MM.1S (cell line): Measurements from ENCODE around the gene MPP3.

Experiments used
- DNase-seq: peaks from one replicate; pipeline ENCODE4 v3.0.0-alpha.2; 2015
- H2AFZ ChIP-seq: fragments of 300-600 bp; sonication (generic); 2 replicates; pipeline ENCODE4 v1.6.0; 2016; ENCODE audit warnings: antibody characterized with exemption, low read length
- H3F3A ChIP-seq: fragments of 300-600 bp; sonication (generic); 2 replicates; pipeline ENCODE4 v1.6.1; 2016; ENCODE audit warnings: mild to moderate bottlenecking, antibody characterized with exemption, low read length, moderate library complexity, mixed read lengths; ENCODE audit not compliant: insufficient read depth
- H3K27ac ChIP-seq: fragments of 300-600 bp; sonication (generic); 2 replicates; pipeline ENCODE4 v1.5.1; 2016; ENCODE audit warnings: mild to moderate bottlenecking, low read length
- H3K27me3 ChIP-seq: fragments of 300-600 bp; sonication (generic); replicated peaks from 2 replicates; pipeline ENCODE4 v1.6.0; 2016; ENCODE audit warnings: low read length; ENCODE audit not compliant: insufficient read depth
- H3K36me3 ChIP-seq: fragments of 300-600 bp; sonication (generic); replicated peaks from 2 replicates; pipeline ENCODE4 v1.6.1; 2016; ENCODE audit warnings: mild to moderate bottlenecking, low read length, mixed read lengths; ENCODE audit not compliant: insufficient read depth
- H3K4me1 ChIP-seq: fragments of 300-600 bp; sonication (generic); 2 replicates; pipeline ENCODE4 v1.6.1; 2016; ENCODE audit warnings: low read length, mixed read lengths
- H3K4me2 ChIP-seq: fragments of 300-600 bp; sonication (generic); 2 replicates; pipeline ENCODE4 v1.6.0; 2016; ENCODE audit warnings: low read depth, low read length
- H3K4me3 ChIP-seq: fragments of 300-600 bp; sonication (generic); 2 replicates; pipeline ENCODE4 v1.5.1; 2016; ENCODE audit warnings: low read length, mixed read lengths
- H3K79me2 ChIP-seq: fragments of 300-600 bp; sonication (generic); 2 replicates; pipeline ENCODE4 v1.6.1; 2016; ENCODE audit warnings: mixed run types, low read length, mixed read lengths
- H3K9ac ChIP-seq: fragments of 300-600 bp; sonication (generic); 2 replicates; pipeline ENCODE4 v1.6.1; 2016; ENCODE audit warnings: low read length, mixed read lengths
- H3K9me2 ChIP-seq: fragments of 300-600 bp; sonication (generic); replicated peaks from 2 replicates; pipeline ENCODE4 v1.6.1; 2016; ENCODE audit warnings: mild to moderate bottlenecking, low read length, mixed read lengths; ENCODE audit not compliant: insufficient read depth
- H3K9me3 ChIP-seq: fragments of 300-600 bp; sonication (generic); replicated peaks from 2 replicates; pipeline ENCODE4 v1.6.1; 2016; ENCODE audit warnings: mild to moderate bottlenecking, low read length, mixed read lengths; ENCODE audit not compliant: insufficient read depth
- H4K20me1 ChIP-seq: fragments of 300-600 bp; sonication (generic); 2 replicates; pipeline ENCODE4 v1.6.1; 2016; ENCODE audit warnings: mild to moderate bottlenecking, low read length, moderate library complexity, mixed read lengths; ENCODE audit not compliant: insufficient read depth
- CTCF ChIP-seq: fragments of 300-600 bp; sonication (generic); IDR thresholded peaks from 2 replicates; pipeline ENCODE4 v1.5.1; 2016; ENCODE audit warnings: antibody characterized with exemption, low read length, mixed read lengths
- EZH2 ChIP-seq: fragments of 300-600 bp; sonication (generic); optimal IDR thresholded peaks from 2 replicates; pipeline ENCODE3; 2017; ENCODE audit warnings: low read depth, mild to moderate bottlenecking, antibody characterized with exemption, low read length, mixed read lengths
- EZH2phosphoT487 ChIP-seq: fragments of 300-600 bp; sonication (generic); IDR thresholded peaks from 2 replicates; pipeline ENCODE4 v1.6.1; 2018; ENCODE audit warnings: antibody characterized with exemption, low read length

The MPP3 gene

GRCh38 chr17:43874293-43874692, 41.3 kb upstream of the MPP3 start:
- Histone ChIP-seq H3K4me1 (no peaks in the 10 kb centered on the region), H3K4me2 (no peak overlapping the region), H3K36me3 (no peaks in the 10 kb centered on the region), H3K27ac (no peak overlapping the region), H4K20me1 (no peaks in the 10 kb centered on the region), H3K27me3 (peaks cover 6% of the 10 kb centered on the region), H3K9me2 (no peaks in the 10 kb centered on the region), H3F3A (no peaks in the 10 kb centered on the region), H3K79me2 (no peaks in the 10 kb centered on the region), H3K9ac (no peak overlapping the region), H3K4me3 (no peak overlapping the region), H2AFZ (no peak overlapping the region), H3K9me3 (no peaks in the 10 kb centered on the region)
- TF ChIP-seq EZH2phosphoT487 = no peak
- TF ChIP-seq EZH2 = no peak
- TF ChIP-seq CTCF = no peak
- DNase-seq = no peak

GRCh38 chr17:43873815-43874214, 40.9 kb upstream of the MPP3 start:
- peaks cover 6% of the 10 kb centered on the region for H3K27me3 ChIP-seq
- H3F3A ChIP-seq = no peaks in the 10 kb centered on the region
- H2AFZ ChIP-seq = no peak overlapping the region
- H3K9me3 ChIP-seq = no peaks in the 10 kb centered on the region
- no peak overlapping the region for H3K9ac ChIP-seq
- H3K4me3 ChIP-seq = no peak overlapping the region
- H3K4me2 ChIP-seq = no peak overlapping the region
- no peak overlapping the region for H3K27ac ChIP-seq
- TF ChIP-seq EZH2 (no peak), EZH2phosphoT487 (no peak), CTCF (no peak)
- no peaks in the 10 kb centered on the region for H4K20me1 ChIP-seq
- no peaks in the 10 kb centered on the region for H3K9me2 ChIP-seq
- H3K4me1 ChIP-seq = no peaks in the 10 kb centered on the region
- H3K79me2 ChIP-seq = no peaks in the 10 kb centered on the region
- no peak for DNase-seq
- no peaks in the 10 kb centered on the region for H3K36me3 ChIP-seq

- Histone ChIP-seq H3K4me2 (no peak overlapping the region), H3F3A (no peaks in the 10 kb centered on the region), H3K27ac (no peak overlapping the region), H3K9me2 (no peaks in the 10 kb centered on the region), H3K4me3 (no peak overlapping the region), H3K9me3 (no peaks in the 10 kb centered on the region), H3K79me2 (no peaks in the 10 kb centered on the region), H3K36me3 (no peaks in the 10 kb centered on the region), H4K20me1 (no peaks in the 10 kb centered on the region), H3K27me3 (peaks cover 6% of the 10 kb centered on the region), H3K4me1 (no peaks in the 10 kb centered on the region), H2AFZ (no peak overlapping the region), H3K9ac (no peak overlapping the region)
- DNase-seq = no peak
- no peak for TF ChIP-seq EZH2
- TF ChIP-seq CTCF = peak; percentile 11; the same call in 1 of the 2 replicates
Observed at GRCh38 chr17:43873091-43873490, 40.1 kb upstream of the MPP3 start.
